ENCODE data around the gene SEZ6. TPM values are rescaled to one million over a fixed set of nuclear protein-coding genes. Genes with fewer than 3 reads are reported as not detected.

The SEZ6 gene
- total and polyA plus RNA-seq, 2 of the 4 experiments (the other 2 are of a cell fraction) = not detected

DNA sequence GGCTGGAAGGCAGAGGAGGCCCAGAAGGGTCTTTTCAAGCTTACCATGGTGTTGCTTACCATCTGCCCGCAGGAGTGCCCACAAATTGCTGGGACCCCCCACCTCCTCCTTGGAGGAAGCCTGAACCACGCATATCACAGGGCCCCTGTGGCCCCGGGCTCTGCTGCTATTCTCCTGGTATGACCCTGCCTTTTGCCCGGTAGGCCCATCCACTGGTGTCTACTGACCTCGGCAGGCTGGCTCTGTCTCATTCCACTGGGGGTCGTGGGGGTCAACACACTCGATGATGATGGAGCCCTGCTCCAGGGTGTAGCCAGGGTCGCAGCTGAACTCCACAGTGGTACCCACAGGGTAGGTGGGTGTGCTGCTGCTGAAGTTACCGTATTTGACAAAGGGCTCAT, 46.4 kb downstream of the SEZ6 start (continued):
- no peak for TF ChIP-seq RAD21 (IDR thresholded peaks at IDR 0.05; ENCODE audit: low read length)

DNA sequence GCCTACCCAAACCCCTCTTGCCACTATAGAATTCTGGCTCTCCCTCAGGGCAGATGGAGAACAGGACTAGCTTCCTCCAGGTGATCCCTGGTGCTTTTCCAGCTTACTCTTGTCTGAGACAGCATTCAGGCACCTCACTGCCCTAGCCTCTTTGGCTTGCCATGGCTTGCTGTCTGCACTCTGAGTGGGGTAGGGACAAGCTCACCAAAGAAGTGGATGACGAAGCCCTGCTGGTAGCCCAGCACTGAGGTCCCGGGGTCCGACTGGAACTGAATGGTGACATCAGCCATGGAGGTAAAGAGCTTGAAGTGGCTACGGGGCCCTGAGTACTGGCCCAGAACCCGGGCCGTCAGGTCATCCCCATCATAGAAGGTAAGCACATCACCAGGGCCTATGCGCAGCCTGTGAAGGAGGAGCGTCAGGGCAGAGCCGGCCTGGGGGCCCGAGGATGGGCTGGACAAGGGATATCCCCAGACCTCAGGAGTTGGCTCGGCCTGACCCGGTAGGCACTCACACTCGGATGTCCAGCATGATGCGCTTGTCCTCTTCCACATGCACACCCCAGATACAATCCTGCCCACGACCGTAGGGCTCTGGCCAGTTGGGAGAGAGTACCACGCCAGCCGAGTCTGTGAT, 46.9 kb downstream of the SEZ6 start:
- POLR2A ChIA-PET (ENCODE audit: unreplicated experiment) = interaction anchor here (0.7 kb wide), 1 partner anchor 42 kb away, joined by 3 read pairs; no protein-coding TSS in a partner anchor
- in situ Hi-C loops (cut with MboI; ENCODE audit: low sequenced_read_pairs) = no loop called here

More for the DNA sequence above, 46.9 kb downstream of the SEZ6 start:
- Histone ChIP-seq H2BK20ac (ENCODE audit: low read depth, low read length) (no peak overlapping the region), H3K9me3 (ENCODE audit: control insufficient read depth, insufficient read depth, low read length) (no peaks in the 10 kb centered on the region), H2AFZ (replicated peaks; ENCODE audit: low read length, poor library complexity) (no peak overlapping the region), H3K56ac (ENCODE audit: extremely low read depth, insufficient read depth, low read length) (no peak overlapping the region), H3K9me1 (ENCODE audit: insufficient read depth, low read length) (no peaks in the 10 kb centered on the region), H3K4me2 (ENCODE audit: low read depth, low read length) (no peak overlapping the region), H3K4ac (ENCODE audit: low read depth, low read length) (no peak overlapping the region), H3K4me1 (ENCODE audit: control insufficient read depth, insufficient read depth, low read length) (no peaks in the 10 kb centered on the region), H4K5ac (ENCODE audit: low read depth, low read length) (no peak overlapping the region), H3K36me3 (ENCODE audit: control insufficient read depth, insufficient read depth, low read length) (no peaks in the 10 kb centered on the region), H2BK120ac (ENCODE audit: low read depth, low read length) (no peak overlapping the region), H3K9ac (ENCODE audit: low read depth, low read length) (no peak overlapping the region), H2BK15ac (ENCODE audit: low read depth, low read length) (no peak overlapping the region), H2BK5ac (ENCODE audit: low read depth, low read length, poor library complexity, severe bottlenecking) (no peak overlapping the region), H4K91ac (ENCODE audit: insufficient read depth, low read depth, low read length) (no peak overlapping the region), H3K18ac (ENCODE audit: low read depth, low read length) (no peak overlapping the region), H2AK9ac (replicated peaks; ENCODE audit: low read depth, low read length, poor library complexity) (peak overlapping the region; percentile 42), H3K14ac (replicated peaks; ENCODE audit: low read depth, low read length) (no peak overlapping the region), H3K4me3 (ENCODE audit: insufficient read depth, low read depth, low read length) (no peak overlapping the region), H3K27me3 (ENCODE audit: control insufficient read depth, insufficient read depth, low read length) (no peaks in the 10 kb centered on the region; the same call in 1 of the 2 replicates), H4K8ac (ENCODE audit: low read depth in 2 of 2, low read length in 2 of 2) (no peak overlapping the region), H3K23ac (ENCODE audit: low read depth, low read length) (no peak overlapping the region), H2AK5ac (ENCODE audit: low read depth, low read length) (no peak overlapping the region), H3K27ac (ENCODE audit: insufficient read depth, low read length) (no peak overlapping the region), H3K79me1 (ENCODE audit: low read depth in 1 of 2, low read length in 2 of 2) (no peaks in the 10 kb centered on the region), H4K20me1 (ENCODE audit: insufficient read depth, low read length) (no peaks in the 10 kb centered on the region)
- dilution Hi-C loops (cut with HindIII; ENCODE audit: low sequenced_read_pairs, unreplicated experiment) (no loop called here), intact Hi-C loops (cut with micrococcal nuclease) (no loop called here)
- DNase-seq (no peak), ATAC-seq (ENCODE audit: low read depth) (no peak)
- BruUV-seq (replicated peaks) = no TSS peak
- TF ChIP-seq CEBPB (IDR thresholded peaks at IDR 0.05; ENCODE audit: low read depth, low read length) (no peak), MXI1 (IDR thresholded peaks at IDR 0.05; ENCODE audit: borderline replicate concordance, low read depth, low read length) (no peak), SMC3 (IDR thresholded peaks at IDR 0.05; ENCODE audit: low read depth, low read length) (no peak), MAZ (IDR thresholded peaks at IDR 0.05; ENCODE audit: borderline replicate concordance, low read depth, low read length) (no peak), BHLHE40 (IDR thresholded peaks at IDR 0.05; ENCODE audit: low read depth, low read length) (no peak), CHD1 (IDR thresholded peaks at IDR 0.05; ENCODE audit: low read depth, low read length) (no peak), POLR2A (IDR thresholded peaks at IDR 0.05; ENCODE audit: low read depth, low read length) (no peak), MAFK (IDR thresholded peaks at IDR 0.05; ENCODE audit: low read depth, low read length) (no peak)
- TF ChIP-seq, protein P1, sequence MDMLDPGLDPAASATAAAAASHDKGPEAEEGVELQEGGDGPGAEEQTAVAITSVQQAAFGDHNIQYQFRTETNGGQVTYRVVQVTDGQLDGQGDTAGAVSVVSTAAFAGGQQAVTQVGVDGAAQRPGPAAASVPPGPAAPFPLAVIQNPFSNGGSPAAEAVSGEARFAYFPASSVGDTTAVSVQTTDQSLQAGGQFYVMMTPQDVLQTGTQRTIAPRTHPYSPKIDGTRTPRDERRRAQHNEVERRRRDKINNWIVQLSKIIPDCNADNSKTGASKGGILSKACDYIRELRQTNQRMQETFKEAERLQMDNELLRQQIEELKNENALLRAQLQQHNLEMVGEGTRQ (IDR thresholded peaks at IDR 0.05; ENCODE audit: low read depth, low read length) = no peak
- CTCF ChIA-PET = no interaction called here
- WGBS, 2 experiments (ENCODE audit: extremely low coverage in 2 of 2, insufficient read length in 1 of 2) = 83% methylated on average over 8 of the region's 18 CpGs; no CpG with 5 or more reads in 1 of the 2 experiments
